ENCODE measurements around the gene POLR3B. TPM values are rescaled to one million over a fixed set of nuclear protein-coding genes. Genes with fewer than 3 reads are reported as not detected.

POLR3B gene
- total and polyA plus RNA-seq, 9 of the 15 experiments (the other 6 are each of a cell fraction or from before 2014, with no cell fraction given): 7.6 to 17.9 (median 14.4) TPM

- Histone ChIP-seq H3K27me3 (ENCODE audit: control insufficient read depth in 2 of 2, insufficient read depth in 2 of 2, low read length in 2 of 2) (no peaks in the 10 kb centered on the region), H3K9me1 (ENCODE audit: control insufficient read depth, insufficient read depth, low read length) (no peaks in the 10 kb centered on the region), H3K4me1 (replicated peaks in 1 of 2; ENCODE audit: control insufficient read depth in 2 of 2, insufficient read depth in 2 of 2, low read length in 2 of 2) (no peaks in the 10 kb centered on the region), H3K4me2 (ENCODE audit: insufficient read depth, low read length) (no peak overlapping the region), H3K9ac (ENCODE audit: insufficient read depth in 1 of 2, low read depth in 2 of 2, low read length in 2 of 2) (no peak overlapping the region), H3K79me2 (ENCODE audit: control insufficient read depth, insufficient read depth, low read length) (no peaks in the 10 kb centered on the region), H3K9me3 (replicated peaks; ENCODE audit: control insufficient read depth, insufficient read depth, low read depth, low read length) (no peaks in the 10 kb centered on the region), H3K36me3 (ENCODE audit: control insufficient read depth, insufficient read depth, low read length) (peaks cover 9% of the 10 kb centered on the region; the same call in 1 of the 3 replicates), H3K27ac (ENCODE audit: extremely low read depth, low read depth, low read length) (no peak overlapping the region), H2AFZ (ENCODE audit: low read depth, low read length) (no peak overlapping the region), H3K4me3 (no peak overlapping the region), H4K20me1 (replicated peaks; ENCODE audit: control insufficient read depth, insufficient read depth, low read length) (no peaks in the 10 kb centered on the region)
- no peak for DNase-seq (ENCODE audit: extremely low read depth in 1 of 4, low spot score in 3 of 4)
- intact Hi-C loops (cut with micrococcal nuclease): no loop called here
- 98% methylated on average over 5 of the region's 5 CpGs for WGBS (ENCODE audit: insufficient coverage, low coverage, missing lambda C conversion rate)
- no peak for ATAC-seq
- FAIRE-seq: no peak
- TF ChIP-seq HNRNPL (IDR thresholded peaks at IDR 0.05; ENCODE audit: low read depth, low read length) (no peak), ZBTB40 (IDR thresholded peaks at IDR 0.05) (no peak), ZBTB40 (CRISPR knock-in tag; IDR thresholded peaks at IDR 0.05) (no peak), ZC3H8 (IDR thresholded peaks at IDR 0.05) (no peak), PRPF4 (IDR thresholded peaks at IDR 0.05; ENCODE audit: insufficient read depth, low read depth, low read length, poor library complexity, severe bottlenecking) (no peak)
- ChIA-PET CTCF (ENCODE audit: low intra/inter-chr PET ratio) (no interaction called here), POLR2A (interaction anchor here (0.9 to 1.5 kb wide), 3 partner anchors 8 to 510 kb away, joined by 3 to 5 read pairs (median 4); partner anchors contain the start of gene TMEM263)
- in situ Hi-C loops (cut with MboI): no loop called here
- no TSS peak for BruUV-seq (replicated peaks)
These were observed 88.4 kb downstream of the POLR3B start for GRCh38 chr12:106445959-106446358.

All from K562 (cell line).